AG10803 (cell line): ENCODE measurements around the gene APPL2.

Experiments used
- DNase-seq: peaks from one replicate; pipeline ENCODE4 v3.0.0; 2010; ENCODE audit warnings: low read depth
- H3K4me3 ChIP-seq: 2 replicates; pipeline ENCODE4 v1.5.1; 2011; ENCODE audit warnings: mild to moderate bottlenecking, low read length, control low read depth
- CTCF ChIP-seq: conservative IDR thresholded peaks from 2 replicates; pipeline ENCODE4 v1.5.1; 2011; ENCODE audit warnings: mild to moderate bottlenecking, low read length, control low read depth, inconsistent platforms

The APPL2 gene

DNA sequence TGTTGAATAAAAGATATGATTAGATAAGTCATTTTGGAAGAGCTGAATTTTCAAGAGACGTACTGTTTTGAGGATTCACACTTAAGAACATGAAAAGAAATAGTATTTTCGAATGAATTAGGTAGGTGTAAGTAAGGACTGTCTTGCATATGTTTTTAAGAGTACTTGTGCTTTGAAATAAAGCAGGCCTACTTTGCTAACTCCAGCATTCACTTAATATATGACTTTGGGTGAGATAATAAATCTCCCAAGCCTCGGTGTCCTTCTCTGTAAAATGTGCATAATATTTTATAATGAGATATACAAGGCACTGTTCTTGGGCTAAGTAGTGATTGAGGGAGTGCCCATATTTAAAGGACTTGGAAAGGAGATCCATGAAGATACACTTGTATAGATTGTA is 73.8 kb downstream of the APPL2 start:
- DNase-seq = no peak
- H3K4me3 ChIP-seq = no peak overlapping the region
- no peak for TF ChIP-seq CTCF

DNA sequence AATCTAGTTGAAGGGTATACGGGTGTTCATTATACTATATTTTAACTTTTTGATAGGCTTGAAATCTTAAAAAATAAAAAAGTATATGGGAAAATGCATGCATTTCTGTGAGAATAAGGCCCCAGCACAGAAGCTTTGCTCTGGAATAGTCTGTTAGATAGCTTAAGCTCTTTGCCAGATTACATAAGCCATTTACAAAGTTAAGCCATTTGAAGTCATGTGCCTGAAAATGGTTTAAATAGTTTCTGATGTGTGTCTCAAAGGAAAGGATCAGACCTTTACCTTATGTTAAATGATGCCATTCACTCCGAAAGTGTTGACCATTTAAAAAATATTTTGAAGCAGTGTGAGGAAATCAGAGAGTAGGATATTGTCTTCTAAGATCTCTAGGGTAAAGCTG is 77.1 kb downstream of the APPL2 start:
- no peak for DNase-seq
- H3K4me3 ChIP-seq = no peak overlapping the region
- no peak for TF ChIP-seq CTCF

DNA sequence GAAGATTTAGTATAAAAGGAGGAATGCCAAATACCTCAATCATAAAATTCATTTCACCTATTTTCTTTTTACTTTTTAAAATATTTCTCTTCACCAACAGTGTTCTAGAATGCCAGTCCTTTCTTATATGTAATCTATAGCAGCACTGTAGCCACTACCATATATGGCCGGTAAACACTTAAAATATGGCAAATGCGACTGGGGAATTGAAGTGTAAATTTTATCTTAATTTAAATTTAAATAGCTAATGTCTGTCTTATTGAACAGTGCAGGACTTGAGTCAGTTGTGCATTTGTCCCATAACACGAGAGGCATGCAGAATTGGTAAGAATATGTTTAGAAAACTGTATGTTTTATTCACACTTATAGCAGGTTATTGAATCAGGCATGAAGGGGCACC is 78.4 kb downstream of the APPL2 start:
- TF ChIP-seq CTCF = no peak
- DNase-seq = no peak
- no peak overlapping the region for H3K4me3 ChIP-seq

DNA sequence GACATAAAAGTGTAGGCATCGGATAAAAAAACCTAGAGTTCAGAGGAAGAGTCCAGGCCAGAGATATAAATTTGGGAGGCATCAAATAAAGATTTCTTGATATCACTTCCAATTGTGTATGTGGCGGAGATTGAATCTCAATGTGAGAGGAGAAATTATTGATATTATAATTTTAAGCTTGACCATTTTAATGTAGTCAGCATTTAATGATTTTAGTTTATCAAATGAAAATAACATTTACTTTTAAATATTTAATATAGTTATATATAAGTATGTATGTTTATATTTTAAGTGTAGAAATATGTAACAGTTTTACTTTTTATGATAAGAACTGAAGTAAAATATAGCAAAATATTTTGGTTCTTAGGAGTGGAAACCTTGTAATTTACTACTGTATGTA is 79.7 kb downstream of the APPL2 start:
- DNase-seq = no peak
- H3K4me3 ChIP-seq = no peak overlapping the region
- no peak for TF ChIP-seq CTCF

- H3K4me3 ChIP-seq = no peak overlapping the region
- DNase-seq = no peak
- no peak for TF ChIP-seq CTCF
Measured at GRCh38 chr12:105142259-105142658, 93.7 kb downstream of the APPL2 start.

DNA sequence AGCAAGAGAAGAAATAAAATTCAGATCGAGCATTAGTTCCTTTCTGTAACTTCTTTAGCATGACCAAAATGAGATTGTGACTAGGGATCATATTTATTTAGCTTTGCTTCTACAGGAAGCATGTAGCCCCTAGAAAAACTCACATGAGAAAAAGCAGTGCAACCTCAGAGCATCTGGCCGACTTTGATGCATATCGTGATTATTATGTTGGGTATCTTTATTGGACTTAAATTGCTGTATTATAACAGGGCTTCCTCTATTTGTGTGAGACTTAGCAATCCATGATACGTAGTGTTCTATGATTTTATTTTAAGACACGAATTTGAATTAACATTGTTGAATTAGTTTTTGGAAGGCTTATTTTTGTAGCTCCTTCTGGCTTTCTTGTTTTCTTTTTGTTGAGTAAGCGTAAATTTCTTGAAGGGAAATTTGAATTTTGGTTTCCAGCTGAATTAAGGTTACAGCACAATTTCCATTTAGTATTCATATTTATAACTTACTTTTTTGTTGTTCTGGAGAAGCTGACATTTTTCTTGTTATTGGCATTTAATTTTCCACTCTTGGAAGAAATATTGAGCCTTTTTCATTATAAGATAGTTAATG is 94.6 kb downstream of the APPL2 start:
- DNase-seq = no peak
- TF ChIP-seq CTCF = no peak
- no peak overlapping the region for H3K4me3 ChIP-seq

GRCh38 chr12:105138248-105138647 is 97.7 kb downstream of the APPL2 start:
- TF ChIP-seq CTCF = no peak
- no peak overlapping the region for H3K4me3 ChIP-seq
- no peak for DNase-seq
